Measurements from ENCODE around the gene CSRP1. TPM values are rescaled to one million over a fixed set of nuclear protein-coding genes. Genes with fewer than 3 reads are reported as not detected.
"Not testable (repeated sequence)": the region's sequence is repeated elsewhere in the genome, so short reads cannot be mapped to it uniquely, and the experiment has no call there.

CSRP1 gene
- total RNA-seq, 1 donor from 2014 or later, result 184 TPM

GRCh38 chr1:201497935-201498509 lies 8.9 kb downstream of the CSRP1 start:
- no peak for DNase-seq (ENCODE audit: low read depth)

DNA sequence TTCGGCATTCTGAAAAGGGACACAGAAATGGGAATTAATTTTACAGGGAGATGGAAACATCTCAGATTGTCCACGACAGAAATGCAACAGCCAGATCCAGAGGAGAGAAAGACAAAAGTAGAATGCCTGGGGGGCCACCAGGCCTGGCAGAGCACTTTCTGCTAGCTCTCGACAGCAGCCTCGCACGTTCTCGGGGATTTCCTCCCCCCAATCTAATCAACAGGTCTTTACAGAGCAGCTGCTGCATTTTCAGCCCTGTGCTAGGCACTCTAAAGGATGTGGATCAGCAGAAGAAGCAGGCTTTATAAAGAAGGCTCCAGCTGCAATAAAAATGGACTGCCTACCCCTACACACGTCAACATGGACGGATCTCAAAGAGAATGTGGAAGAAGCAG lies 10.6 kb downstream of the CSRP1 start:
- no peak for DNase-seq (ENCODE audit: low read depth)

GRCh38 chr1:201495551-201496295 lies 11.2 kb downstream of the CSRP1 start:
- no peak for DNase-seq (ENCODE audit: low read depth)

GRCh38 chr1:201493757-201494617 lies 12.9 kb downstream of the CSRP1 start:
- DNase-seq (ENCODE audit: low read depth), result no peak

DNA sequence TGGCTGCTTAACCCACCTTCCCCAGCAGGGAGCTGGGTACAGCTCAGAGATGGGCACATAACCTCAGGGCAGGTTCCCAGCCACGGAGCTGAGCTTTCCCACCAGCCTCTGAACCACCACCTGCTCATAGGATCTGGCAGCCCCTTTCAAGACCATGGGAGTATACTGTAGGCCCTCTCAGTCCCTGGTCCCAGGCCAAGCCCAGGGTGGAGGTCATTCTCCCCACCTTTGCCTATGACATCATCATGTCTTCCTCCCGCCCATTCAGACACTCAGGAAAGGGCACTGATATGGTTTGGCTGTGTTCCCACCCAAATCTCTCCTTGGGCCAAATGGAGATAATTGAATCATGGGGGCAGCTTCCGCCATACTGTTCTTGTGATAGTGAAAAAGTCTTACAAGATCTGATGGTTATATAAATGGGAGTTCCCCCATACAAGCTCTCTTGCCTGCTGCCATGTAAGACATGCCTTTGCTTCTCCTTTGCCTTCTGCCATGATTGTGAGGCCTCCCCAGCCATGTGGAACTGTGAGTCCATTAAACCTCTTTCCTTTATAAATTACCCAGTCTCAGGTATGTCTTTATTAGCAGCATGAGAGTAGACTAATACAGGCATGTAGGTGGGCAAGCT lies 13.8 kb downstream of the CSRP1 start:
- DNase-seq (ENCODE audit: low read depth), result not testable (repeated sequence)

DNA sequence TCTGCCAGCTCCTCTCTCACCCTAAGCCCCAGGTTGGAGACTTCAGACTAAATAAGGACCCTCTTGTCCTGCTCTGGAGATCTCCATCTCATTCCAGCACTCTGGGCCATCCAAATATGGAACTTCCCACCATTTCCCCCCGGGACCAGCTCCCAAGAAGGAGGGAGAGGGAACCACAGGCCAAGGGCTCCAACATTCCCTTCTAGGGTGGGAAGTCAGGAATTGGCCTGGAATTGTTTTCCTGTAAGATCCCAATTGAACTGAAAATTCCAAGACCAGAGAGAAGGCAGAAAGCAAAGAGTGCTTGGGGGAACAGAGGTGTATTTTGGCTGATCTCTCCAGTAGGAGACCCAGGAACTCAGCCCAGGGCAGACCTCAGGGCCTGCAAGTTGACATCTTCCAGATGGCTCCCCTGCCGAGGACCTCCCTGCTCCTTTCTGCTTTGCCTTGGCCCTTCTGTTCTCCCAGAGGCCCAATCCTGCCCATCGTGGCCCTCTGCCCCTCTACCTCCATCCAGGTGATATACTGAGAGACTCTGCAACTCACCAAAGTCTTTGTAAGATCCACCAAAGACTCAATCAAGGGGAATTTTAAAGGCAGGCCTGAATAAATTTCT lies 14.9 kb downstream of the CSRP1 start:
- DNase-seq (ENCODE audit: low read depth), result no peak

DNA sequence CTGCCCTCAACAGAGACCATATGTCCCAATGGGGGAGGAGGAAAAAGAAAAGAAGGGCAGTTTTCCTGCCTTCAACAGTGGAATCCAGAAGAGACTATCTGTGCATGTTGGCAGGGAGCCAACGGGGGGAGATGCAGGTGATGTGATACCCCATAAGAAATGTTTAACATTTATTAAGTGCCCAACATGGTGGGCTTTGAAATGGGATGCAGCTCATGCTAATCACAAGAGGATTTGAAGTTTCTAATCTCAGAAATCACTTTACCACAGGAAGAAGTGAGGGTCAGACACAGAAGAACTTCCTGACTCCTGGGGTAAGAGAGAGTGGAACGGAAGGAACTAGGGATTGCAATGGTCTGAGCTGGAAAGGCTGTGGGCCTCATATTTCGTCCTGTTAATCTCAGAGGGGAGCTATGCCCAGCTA lies 16.2 kb downstream of the CSRP1 start:
- peak; percentile 31 for DNase-seq (ENCODE audit: low read depth)

DNA sequence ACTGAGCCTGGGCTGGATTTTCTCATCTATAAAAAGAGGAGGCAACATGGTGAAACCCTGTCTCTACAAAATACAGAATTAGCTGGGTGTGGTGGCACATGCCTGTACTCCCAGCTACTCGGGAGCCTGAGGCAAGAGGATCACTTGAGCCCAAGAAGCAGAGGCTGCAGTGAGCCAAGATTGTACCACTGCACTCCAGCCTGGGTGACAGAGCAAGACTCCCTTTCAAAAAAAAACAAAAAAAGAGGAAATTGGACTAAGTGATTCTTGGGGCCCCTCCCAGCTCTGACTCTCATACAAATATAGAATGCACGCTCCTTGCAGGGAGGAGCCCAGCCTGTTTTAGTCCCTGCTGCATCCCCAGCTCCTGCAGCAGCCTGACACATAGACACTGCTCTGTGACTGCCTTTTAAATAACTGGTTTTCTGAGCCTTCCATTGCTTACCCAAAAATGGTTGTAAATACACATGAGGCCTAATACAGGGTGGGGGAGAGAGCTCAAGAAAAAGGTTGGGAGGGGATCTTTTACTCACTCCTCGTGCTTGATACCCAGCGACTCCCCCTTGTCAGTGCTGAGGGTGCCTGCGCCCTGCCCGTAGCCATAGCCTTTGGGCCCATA lies 17.2 kb downstream of the CSRP1 start:
- DNase-seq (ENCODE audit: low read depth), result no peak

- DNase-seq (ENCODE audit: low read depth), result peak; percentile 87
Measured at GRCh38 chr1:201488830-201489589, 17.9 kb downstream of the CSRP1 start.

DNA sequence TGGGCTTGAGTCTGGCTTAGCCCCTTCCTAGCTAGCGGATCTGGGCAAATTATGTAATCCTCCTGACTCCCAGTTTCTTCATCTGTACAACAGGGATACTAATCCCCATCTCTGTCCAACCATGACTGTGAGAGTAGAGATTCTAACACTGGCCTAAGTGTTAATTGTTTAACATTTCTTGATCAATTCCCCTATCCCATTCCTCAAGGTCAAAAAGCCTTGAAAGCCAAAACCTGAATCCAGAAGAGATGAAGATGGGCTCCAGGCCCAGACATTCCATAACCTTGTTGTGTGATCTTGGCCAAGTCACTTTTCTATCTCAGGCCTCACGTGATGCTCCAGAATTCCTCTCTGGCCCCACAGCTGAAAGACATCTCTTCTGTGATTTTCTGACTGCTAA lies 19.2 kb downstream of the CSRP1 start:
- DNase-seq (ENCODE audit: low read depth), result no peak

DNA sequence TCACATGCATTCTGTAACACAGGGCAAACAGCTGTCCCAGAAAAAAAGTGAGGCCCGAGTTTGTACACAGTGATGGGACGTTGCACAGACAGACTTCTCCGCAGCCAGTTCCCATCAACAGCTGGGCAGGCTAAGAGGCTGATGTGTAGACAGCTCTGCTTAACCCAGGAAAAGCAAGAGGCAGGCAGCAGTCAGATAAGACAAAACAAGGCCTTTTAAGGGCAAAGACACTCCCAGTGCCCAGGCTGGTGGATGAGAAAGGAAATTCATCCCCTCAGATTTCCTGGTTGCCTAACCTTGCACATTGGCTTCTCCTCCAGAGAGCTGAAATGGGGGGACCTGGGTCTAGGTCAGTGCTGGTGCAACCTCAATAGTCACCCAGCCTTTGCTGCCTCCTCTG lies 20.7 kb downstream of the CSRP1 start:
- peak; percentile 79 for DNase-seq (ENCODE audit: low read depth)

DNA sequence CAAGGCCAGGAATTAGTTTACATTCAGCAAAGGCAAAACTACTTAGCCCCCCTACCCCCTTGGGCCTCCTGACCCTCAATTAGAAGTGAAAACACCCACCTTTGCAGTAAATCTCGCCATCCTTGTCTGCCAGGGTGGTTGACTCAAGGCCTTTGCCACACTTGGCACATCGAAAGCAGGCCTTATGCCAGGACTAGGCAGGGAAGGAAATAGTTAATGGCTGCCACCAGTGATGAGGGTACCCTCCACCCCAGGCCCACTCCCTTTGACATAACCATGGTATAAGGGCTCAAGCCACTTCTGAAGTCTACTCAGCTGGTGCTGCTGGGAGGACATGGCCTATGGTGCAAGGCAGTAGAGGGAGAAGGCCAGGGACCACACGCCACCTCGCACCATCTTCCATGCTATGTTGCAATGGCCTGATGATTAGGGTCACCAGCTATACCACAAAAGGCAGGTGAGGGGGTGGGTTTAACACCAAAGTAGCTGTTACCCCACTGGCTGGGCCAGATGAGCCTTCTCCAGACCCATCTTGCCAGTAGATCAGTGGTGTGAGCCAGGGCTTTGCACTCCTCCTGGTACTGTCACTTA lies 21.6 kb downstream of the CSRP1 start:
- DNase-seq (ENCODE audit: low read depth), result no peak

DNA sequence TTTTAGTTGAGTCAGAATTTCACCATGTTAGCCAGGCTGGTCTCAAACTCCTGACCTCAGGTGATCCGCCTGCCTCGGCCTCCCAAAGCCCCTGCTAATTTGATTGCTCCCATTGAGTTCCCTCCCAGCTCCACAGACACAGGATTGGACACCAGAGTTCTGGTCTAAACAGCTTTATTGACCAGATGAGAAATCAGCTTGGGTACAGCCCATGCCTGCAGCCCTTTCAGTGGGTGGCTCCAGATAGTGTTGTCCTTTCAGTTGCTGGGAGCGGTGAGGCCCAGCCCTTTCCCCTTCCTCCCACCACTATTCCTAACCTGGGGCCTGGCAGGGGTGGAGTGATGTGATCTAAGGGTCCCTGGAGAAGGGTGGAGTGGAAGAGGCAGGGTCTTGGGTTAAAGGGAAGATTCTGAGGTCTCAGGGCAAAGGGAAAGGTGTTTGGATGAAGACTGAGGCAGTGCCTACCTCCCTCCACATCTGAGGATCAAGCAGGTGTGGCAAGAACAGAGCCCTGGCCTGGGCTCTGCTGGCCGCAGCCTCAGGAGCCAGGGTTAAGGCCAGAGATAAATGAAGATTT lies 23.5 kb downstream of the CSRP1 start:
- no peak for DNase-seq (ENCODE audit: low read depth)

DNA sequence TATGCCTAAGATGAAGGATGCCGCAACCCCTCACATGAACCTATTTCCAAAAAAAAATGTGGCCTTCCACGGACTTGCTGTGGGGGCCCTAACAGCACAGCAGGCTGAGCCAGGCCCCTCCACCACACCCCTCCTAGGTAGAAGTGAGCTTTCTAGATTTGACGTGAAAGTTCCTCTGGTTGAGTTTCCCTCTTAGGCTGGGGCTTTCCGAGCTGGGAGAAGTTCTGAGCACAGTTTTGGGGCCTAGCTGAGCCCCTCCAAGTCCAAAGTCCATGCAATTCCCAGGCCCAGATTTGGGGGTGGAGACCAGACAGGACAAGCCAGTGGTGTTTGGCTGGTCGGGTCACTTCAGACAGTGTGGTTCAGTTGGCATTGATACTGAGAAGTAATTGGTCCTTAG lies 24.2 kb downstream of the CSRP1 start:
- no peak for DNase-seq (ENCODE audit: low read depth)

- DNase-seq (ENCODE audit: low read depth), result peak; percentile 81
Measured at GRCh38 chr1:201481761-201482493, 25.0 kb downstream of the CSRP1 start.

- no peak for DNase-seq (ENCODE audit: low read depth)
Measured at GRCh38 chr1:201481004-201481380, 25.9 kb downstream of the CSRP1 start.

GRCh38 chr1:201480231-201481003 lies 26.5 kb downstream of the CSRP1 start:
- peak; percentile 98 for DNase-seq (ENCODE audit: low read depth)

All from myocyte (in vitro differentiated cells).